GM13976 (cell line): ENCODE measurements around the gene CHDH.

ENCODE experiments used
- DNase-seq: peaks from one replicate; pipeline ENCODE4 v3.0.0; 2012; ENCODE audit warnings: low spot score
- in situ Hi-C: fragments of 300-500 bp; cut with MboI; formaldehyde crosslinking; loops from one replicate; pipeline ENCODE4 v1.12.0; 2022; ENCODE audit warnings: low sequenced_read_pairs, mixed read lengths, inconsistent platforms; ENCODE audit not compliant: unreplicated experiment
- TF ChIP-seq, protein P1 (sequence below): IDR thresholded peaks from 2 replicates; pipeline ENCODE4 v1.5.1; 2012; ENCODE audit warnings: borderline replicate concordance, mild to moderate bottlenecking; ENCODE audit not compliant: insufficient read depth; ENCODE audit errors: extremely low read depth, missing control alignments, control extremely low read depth

Gene CHDH

DNA sequence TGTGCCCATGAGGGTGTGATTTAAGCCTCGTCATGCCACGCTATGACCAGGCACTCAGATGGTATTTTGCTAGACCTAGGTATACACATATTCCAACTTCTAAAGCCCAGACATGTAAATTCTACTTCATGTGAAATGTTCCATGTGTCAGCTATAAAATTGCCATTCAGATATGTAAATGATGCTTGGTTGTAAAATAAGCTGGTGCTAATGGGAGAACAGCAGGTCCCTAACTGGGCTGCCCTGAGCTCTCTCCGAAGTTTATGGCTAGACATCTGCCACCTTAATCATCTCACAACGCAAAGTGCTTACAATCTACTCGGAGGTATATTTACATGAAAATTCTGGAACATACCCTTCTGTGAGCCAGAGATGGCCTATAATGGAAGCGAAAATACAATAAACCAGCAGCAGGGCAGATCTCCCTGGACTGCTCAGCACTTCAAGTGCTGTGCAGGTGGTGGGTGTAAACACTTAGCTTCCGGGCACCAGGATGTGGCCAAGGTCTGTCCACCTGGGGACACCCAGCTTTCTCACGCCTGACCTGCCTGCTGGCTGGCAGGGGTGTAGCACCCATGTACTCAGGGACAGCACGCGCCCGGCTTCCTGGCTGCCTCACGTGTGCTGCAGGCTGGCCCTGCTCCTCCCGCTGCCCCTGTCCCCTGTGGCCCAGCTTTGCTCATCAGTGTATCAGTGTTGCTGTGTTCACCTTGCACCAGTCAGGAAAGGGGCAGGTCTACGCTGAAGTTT, 82.0 kb downstream of the CHDH start:
- TF ChIP-seq, protein P1, sequence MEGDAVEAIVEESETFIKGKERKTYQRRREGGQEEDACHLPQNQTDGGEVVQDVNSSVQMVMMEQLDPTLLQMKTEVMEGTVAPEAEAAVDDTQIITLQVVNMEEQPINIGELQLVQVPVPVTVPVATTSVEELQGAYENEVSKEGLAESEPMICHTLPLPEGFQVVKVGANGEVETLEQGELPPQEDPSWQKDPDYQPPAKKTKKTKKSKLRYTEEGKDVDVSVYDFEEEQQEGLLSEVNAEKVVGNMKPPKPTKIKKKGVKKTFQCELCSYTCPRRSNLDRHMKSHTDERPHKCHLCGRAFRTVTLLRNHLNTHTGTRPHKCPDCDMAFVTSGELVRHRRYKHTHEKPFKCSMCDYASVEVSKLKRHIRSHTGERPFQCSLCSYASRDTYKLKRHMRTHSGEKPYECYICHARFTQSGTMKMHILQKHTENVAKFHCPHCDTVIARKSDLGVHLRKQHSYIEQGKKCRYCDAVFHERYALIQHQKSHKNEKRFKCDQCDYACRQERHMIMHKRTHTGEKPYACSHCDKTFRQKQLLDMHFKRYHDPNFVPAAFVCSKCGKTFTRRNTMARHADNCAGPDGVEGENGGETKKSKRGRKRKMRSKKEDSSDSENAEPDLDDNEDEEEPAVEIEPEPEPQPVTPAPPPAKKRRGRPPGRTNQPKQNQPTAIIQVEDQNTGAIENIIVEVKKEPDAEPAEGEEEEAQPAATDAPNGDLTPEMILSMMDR: no peak
- in situ Hi-C loops: no loop called here

DNA sequence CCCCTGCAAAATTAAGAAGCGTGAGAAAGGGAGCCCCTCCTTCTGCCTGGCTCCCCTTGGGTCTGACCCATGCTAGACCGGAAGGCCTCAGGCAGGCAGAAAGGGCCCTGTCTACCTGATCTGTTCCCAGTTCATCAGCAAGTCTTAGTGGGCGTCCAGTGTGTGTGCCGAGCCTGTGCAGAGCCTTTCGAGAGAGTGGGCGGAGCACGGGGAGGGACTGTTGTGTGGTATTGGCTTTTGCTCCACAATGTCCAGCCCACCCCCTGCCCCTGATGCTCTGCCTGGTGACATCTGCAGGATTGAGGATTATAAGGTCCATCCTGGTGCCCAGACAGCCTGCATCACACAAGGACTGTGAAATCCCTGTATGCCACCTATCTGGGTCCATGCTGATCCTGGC, 82.9 kb downstream of the CHDH start:
- TF ChIP-seq, protein P1: no peak
- in situ Hi-C loops: no loop called here

More for the DNA sequence above, 82.0 kb downstream of the CHDH start:
- DNase-seq: no peak

More for the DNA sequence above, 82.9 kb downstream of the CHDH start:
- no peak for DNase-seq
